ENCODE results near the gene CEP162. TPM values are rescaled to one million over a fixed set of nuclear protein-coding genes. Genes with fewer than 3 reads are reported as not detected.

The CEP162 gene, protein sequence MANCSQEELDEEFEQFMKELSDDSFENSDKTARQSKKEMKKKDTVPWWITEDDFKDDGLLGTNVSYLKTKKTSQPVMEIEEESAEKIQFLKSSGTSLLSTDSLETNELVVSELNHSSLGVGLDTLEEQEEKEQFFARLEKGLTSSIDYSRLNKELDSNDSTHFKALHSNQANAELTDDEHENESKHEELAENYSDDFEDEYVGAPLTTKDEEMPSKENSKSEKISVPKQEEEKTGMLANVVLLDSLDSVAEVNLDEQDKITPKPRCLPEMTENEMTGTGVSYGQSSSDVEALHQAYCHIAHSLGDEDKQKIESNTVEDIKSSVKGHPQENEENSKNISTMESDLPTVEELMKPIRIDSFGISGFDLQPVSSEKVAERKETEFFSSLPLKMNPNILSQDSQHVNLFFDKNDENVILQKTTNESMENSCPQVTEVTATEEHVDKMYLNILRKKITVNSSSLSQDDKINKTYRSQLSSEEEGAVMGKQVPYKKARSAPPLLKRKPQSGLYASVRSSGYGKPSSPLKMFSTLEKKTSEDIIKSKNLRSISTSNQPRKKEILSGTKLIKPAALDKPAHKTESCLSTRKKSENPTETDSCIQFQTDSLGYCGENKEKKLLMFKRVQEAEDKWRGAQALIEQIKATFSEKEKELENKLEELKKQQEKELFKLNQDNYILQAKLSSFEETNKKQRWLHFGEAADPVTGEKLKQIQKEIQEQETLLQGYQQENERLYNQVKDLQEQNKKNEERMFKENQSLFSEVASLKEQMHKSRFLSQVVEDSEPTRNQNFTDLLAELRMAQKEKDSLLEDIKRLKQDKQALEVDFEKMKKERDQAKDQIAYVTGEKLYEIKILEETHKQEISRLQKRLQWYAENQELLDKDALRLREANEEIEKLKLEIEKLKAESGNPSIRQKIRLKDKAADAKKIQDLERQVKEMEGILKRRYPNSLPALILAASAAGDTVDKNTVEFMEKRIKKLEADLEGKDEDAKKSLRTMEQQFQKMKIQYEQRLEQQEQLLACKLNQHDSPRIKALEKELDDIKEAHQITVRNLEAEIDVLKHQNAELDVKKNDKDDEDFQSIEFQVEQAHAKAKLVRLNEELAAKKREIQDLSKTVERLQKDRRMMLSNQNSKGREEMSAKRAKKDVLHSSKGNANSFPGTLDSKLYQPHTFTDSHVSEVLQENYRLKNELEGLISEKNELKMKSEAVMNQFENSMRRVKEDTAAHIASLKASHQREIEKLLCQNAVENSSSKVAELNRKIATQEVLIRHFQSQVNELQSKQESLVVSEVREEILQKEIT (N-terminal part only)
- 1.6 to 2.2 TPM (median 1.8 TPM) in 5 replicates for total RNA-seq (2022; extraction: Qiagen RNA extraction; ENCODE audit: low read depth)

DNA sequence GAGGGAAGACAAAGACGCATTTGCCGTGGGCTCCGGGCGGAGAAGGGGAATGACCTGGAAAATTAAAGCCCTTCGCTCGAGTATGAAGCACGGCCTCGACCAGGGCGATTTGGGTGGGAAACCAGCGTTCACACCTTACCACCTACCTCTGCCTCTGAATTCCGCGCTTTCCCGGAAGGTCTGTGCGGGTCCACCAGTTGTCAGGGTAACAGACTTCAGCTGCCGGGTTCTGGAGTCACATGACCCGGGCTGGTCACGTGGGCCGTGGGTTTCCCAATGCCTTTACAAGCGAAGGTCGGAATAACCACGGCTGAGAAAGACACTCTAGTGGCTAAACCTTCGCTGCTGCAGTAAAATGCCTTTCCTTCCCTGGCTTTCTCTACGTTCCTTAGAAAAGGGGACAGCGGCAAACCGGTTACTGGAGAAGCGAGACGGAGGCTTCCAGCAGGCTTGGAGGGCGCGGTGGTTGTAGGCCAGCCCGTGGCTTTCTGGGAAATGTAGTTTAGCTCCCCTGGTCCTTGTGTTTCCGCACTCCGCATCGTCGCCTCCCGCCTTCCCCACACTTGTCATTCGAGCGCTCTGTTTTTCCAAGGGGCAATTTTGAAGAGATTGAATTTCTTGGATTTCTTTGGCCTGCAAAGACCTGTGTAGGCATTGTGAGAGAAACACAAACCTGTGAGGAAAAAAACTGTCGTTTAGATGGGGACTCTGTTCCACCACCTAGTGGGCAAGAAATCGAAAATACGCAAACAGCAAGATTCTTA, at the start of gene CEP162:
CEP162 (minus strand) TSS at position 210 of the 764 bp plus-strand sequence. CDS start 1,250 bp downstream, outside the sequence.

Other genes with a start within 250 kb of the CEP162 start
- 1.4 to 2.0 TPM (median 1.9 TPM) in 5 replicates for gene MRAP2, start 193.9 kb downstream of the CEP162 start, total RNA-seq (2022; extraction: Qiagen RNA extraction; ENCODE audit: low read depth)